Stimulated activated naive B cell treated with anti-CD40 and anti-IgM and Interleukin-4, amounts not matched to agents 10 μg/mL and 1 μg/mL and 100 μg/mL, for 72 hours (primary cell): ENCODE data around the gene SLC6A1.

Source experiments
- ATAC-seq, 2 donors: fragments of 150-1000 bp; cut with Tn5 transposase; replicated peaks; 2 replicates each; pipeline ENCODE4 v1.10.0; 2021; ENCODE audit warnings: moderate library complexity in 1 of 2
- DNase-seq: peaks from one replicate; pipeline ENCODE4 v3.0.0; 2021
- H3K27ac Mint-ChIP-seq: one replicate; pipeline ENCODE4 v1.8.0; 2022; ENCODE audit warnings: mild to moderate bottlenecking, mixed read lengths
- H3K27me3 Mint-ChIP-seq, 2 donors: one replicate each; pipeline ENCODE4 v1.8.0; 2022; ENCODE audit warnings: mixed read lengths in 2 of 2
- H3K36me3 Mint-ChIP-seq, 2 donors: one replicate each; pipeline ENCODE4 v1.8.0; 2022; ENCODE audit warnings: mixed read lengths in 2 of 2, mild to moderate bottlenecking in 1 of 2
- H3K4me1 Mint-ChIP-seq, 2 donors: one replicate each; pipeline ENCODE4 v1.8.0; 2022; ENCODE audit warnings: mixed read lengths in 2 of 2, mild to moderate bottlenecking in 1 of 2
- H3K4me3 Mint-ChIP-seq, 2 donors: one replicate each; pipeline ENCODE4 v1.8.0; 2022; ENCODE audit warnings: mild to moderate bottlenecking in 2 of 2, mixed read lengths in 2 of 2, moderate library complexity in 1 of 2
- H3K9me3 Mint-ChIP-seq, 2 donors: one replicate each; pipeline ENCODE4 v1.8.0; 2022; ENCODE audit warnings: mixed read lengths in 2 of 2, mild to moderate bottlenecking in 1 of 2

SLC6A1 gene

GRCh38 chr3:11009898-11010297 lies 17.4 kb downstream of the SLC6A1 start:
- ATAC-seq (no peak), DNase-seq (no peak)
- H3K27me3 Mint-ChIP-seq = peaks cover 20 to 22% of the 10 kb centered on the region in 2 donors
- no peaks in the 10 kb centered on the region for H3K9me3 Mint-ChIP-seq
- no peak overlapping the region for H3K4me3 Mint-ChIP-seq
- H3K4me1 Mint-ChIP-seq = no peaks in the 10 kb centered on the region
- H3K27ac Mint-ChIP-seq = no peak overlapping the region
- no peaks in the 10 kb centered on the region for H3K36me3 Mint-ChIP-seq

- no peak for ATAC-seq
- Mint-ChIP-seq H3K4me3 (no peak overlapping the region), H3K36me3 (no peaks in the 10 kb centered on the region), H3K4me1 (no peaks in the 10 kb centered on the region), H3K27me3 (peaks cover 19 to 26% of the 10 kb centered on the region in 2 donors), H3K9me3 (no peaks in the 10 kb centered on the region), H3K27ac (no peak overlapping the region)
- no peak for DNase-seq
Observed at GRCh38 chr3:11010426-11011165, 18.0 kb downstream of the SLC6A1 start.

- DNase-seq (no peak), ATAC-seq (no peak)
- H3K27me3 Mint-ChIP-seq = peaks cover 12 to 29% of the 10 kb centered on the region in 2 donors
- H3K9me3 Mint-ChIP-seq = no peaks in the 10 kb centered on the region
- no peaks in the 10 kb centered on the region for H3K4me1 Mint-ChIP-seq
- no peak overlapping the region for H3K27ac Mint-ChIP-seq
- H3K36me3 Mint-ChIP-seq = no peaks in the 10 kb centered on the region
- H3K4me3 Mint-ChIP-seq = no peak overlapping the region
Observed at GRCh38 chr3:11014253-11014652, 21.7 kb downstream of the SLC6A1 start.

- no peak for DNase-seq
- no peak overlapping the region for H3K27ac Mint-ChIP-seq
- H3K9me3 Mint-ChIP-seq = no peaks in the 10 kb centered on the region
- ATAC-seq = no peak
- H3K4me1 Mint-ChIP-seq = no peaks in the 10 kb centered on the region
- no peak overlapping the region for H3K4me3 Mint-ChIP-seq
- no peaks in the 10 kb centered on the region for H3K36me3 Mint-ChIP-seq
- H3K27me3 Mint-ChIP-seq = peaks cover 12 to 29% of the 10 kb centered on the region in 2 donors
Observed at GRCh38 chr3:11014752-11015151, 22.2 kb downstream of the SLC6A1 start.

- Mint-ChIP-seq H3K36me3 (no peaks in the 10 kb centered on the region), H3K4me1 (no peaks in the 10 kb centered on the region), H3K9me3 (no peaks in the 10 kb centered on the region), H3K27me3 (peaks cover 12 to 29% of the 10 kb centered on the region in 2 donors), H3K4me3 (no peak overlapping the region), H3K27ac (no peak overlapping the region)
- DNase-seq (no peak), ATAC-seq (no peak)
Observed at GRCh38 chr3:11015369-11015768, 22.8 kb downstream of the SLC6A1 start.

- ATAC-seq (no peak), DNase-seq (no peak)
- no peaks in the 10 kb centered on the region for H3K36me3 Mint-ChIP-seq
- peaks cover 9 to 21% of the 10 kb centered on the region in 2 donors for H3K27me3 Mint-ChIP-seq
- no peak overlapping the region for H3K27ac Mint-ChIP-seq
- H3K4me3 Mint-ChIP-seq = no peak overlapping the region
- H3K9me3 Mint-ChIP-seq = no peaks in the 10 kb centered on the region
- peaks cover 0 to 2% of the 10 kb centered on the region in 2 donors for H3K4me1 Mint-ChIP-seq
Observed at GRCh38 chr3:11016727-11017126, 24.2 kb downstream of the SLC6A1 start.

GRCh38 chr3:11019116-11019819 lies 26.7 kb downstream of the SLC6A1 start:
- ATAC-seq = no peak
- H3K27ac Mint-ChIP-seq = no peak overlapping the region
- DNase-seq = no peak
- H3K27me3 Mint-ChIP-seq = peaks cover 9 to 12% of the 10 kb centered on the region in 2 donors
- peaks cover 0 to 2% of the 10 kb centered on the region in 2 donors for H3K4me1 Mint-ChIP-seq
- H3K36me3 Mint-ChIP-seq = no peaks in the 10 kb centered on the region
- H3K4me3 Mint-ChIP-seq = no peak overlapping the region
- no peaks in the 10 kb centered on the region for H3K9me3 Mint-ChIP-seq

GRCh38 chr3:11020764-11021163 lies 28.2 kb downstream of the SLC6A1 start:
- H3K4me3 Mint-ChIP-seq = no peak overlapping the region
- H3K9me3 Mint-ChIP-seq = no peaks in the 10 kb centered on the region
- H3K27me3 Mint-ChIP-seq = peaks cover 5 to 15% of the 10 kb centered on the region in 2 donors
- ATAC-seq (no peak), DNase-seq (no peak)
- no peaks in the 10 kb centered on the region for H3K36me3 Mint-ChIP-seq
- no peak overlapping the region for H3K27ac Mint-ChIP-seq
- peaks cover 0 to 2% of the 10 kb centered on the region in 2 donors for H3K4me1 Mint-ChIP-seq

GRCh38 chr3:11021611-11022011 lies 29.1 kb downstream of the SLC6A1 start:
- Mint-ChIP-seq H3K4me1 (peaks cover 0 to 2% of the 10 kb centered on the region in 2 donors), H3K36me3 (no peaks in the 10 kb centered on the region), H3K27me3 (peaks cover 14 to 17% of the 10 kb centered on the region in 2 donors), H3K9me3 (peaks cover 4 to 6% of the 10 kb centered on the region in 2 donors), H3K27ac (no peak overlapping the region), H3K4me3 (no peak overlapping the region)
- ATAC-seq (no peak), DNase-seq (no peak)

- Mint-ChIP-seq H3K27ac (no peak overlapping the region), H3K27me3 (peaks cover 16 to 18% of the 10 kb centered on the region in 2 donors), H3K36me3 (no peaks in the 10 kb centered on the region), H3K4me3 (no peak overlapping the region), H3K9me3 (peaks cover 6 to 9% of the 10 kb centered on the region in 2 donors), H3K4me1 (peaks cover 0 to 2% of the 10 kb centered on the region in 2 donors)
- DNase-seq = no peak
- ATAC-seq = no peak
Observed at GRCh38 chr3:11022115-11022514, 29.6 kb downstream of the SLC6A1 start.

- no peaks in the 10 kb centered on the region for H3K36me3 Mint-ChIP-seq
- DNase-seq (no peak), ATAC-seq (no peak)
- peaks cover 0 to 2% of the 10 kb centered on the region in 2 donors for H3K4me1 Mint-ChIP-seq
- H3K27ac Mint-ChIP-seq = no peak overlapping the region
- peaks cover 8 to 9% of the 10 kb centered on the region in 2 donors for H3K9me3 Mint-ChIP-seq
- peaks cover 22 to 33% of the 10 kb centered on the region in 2 donors for H3K27me3 Mint-ChIP-seq
- no peak overlapping the region for H3K4me3 Mint-ChIP-seq
Observed at GRCh38 chr3:11024181-11024580, 31.6 kb downstream of the SLC6A1 start.

GRCh38 chr3:11029948-11030347 lies 37.4 kb downstream of the SLC6A1 start:
- H3K27ac Mint-ChIP-seq = no peak overlapping the region
- peaks cover 35 to 42% of the 10 kb centered on the region in 2 donors for H3K27me3 Mint-ChIP-seq
- DNase-seq (no peak), ATAC-seq (no peak)
- H3K4me3 Mint-ChIP-seq = no peak overlapping the region
- no peaks in the 10 kb centered on the region for H3K36me3 Mint-ChIP-seq
- H3K4me1 Mint-ChIP-seq = no peaks in the 10 kb centered on the region
- H3K9me3 Mint-ChIP-seq = peaks cover 9 to 13% of the 10 kb centered on the region in 2 donors

- no peaks in the 10 kb centered on the region for H3K4me1 Mint-ChIP-seq
- no peak overlapping the region for H3K27ac Mint-ChIP-seq
- H3K9me3 Mint-ChIP-seq = peaks cover 0 to 6% of the 10 kb centered on the region in 2 donors
- H3K36me3 Mint-ChIP-seq = no peaks in the 10 kb centered on the region
- ATAC-seq (no peak), DNase-seq (no peak)
- peaks cover 40% of the 10 kb centered on the region in 2 donors for H3K27me3 Mint-ChIP-seq
- no peak overlapping the region for H3K4me3 Mint-ChIP-seq
Observed at GRCh38 chr3:11033871-11034270, 41.3 kb downstream of the SLC6A1 start.

- no peaks in the 10 kb centered on the region for H3K36me3 Mint-ChIP-seq
- peaks cover 0 to 6% of the 10 kb centered on the region in 2 donors for H3K9me3 Mint-ChIP-seq
- H3K27me3 Mint-ChIP-seq = peaks cover 37 to 42% of the 10 kb centered on the region in 2 donors
- DNase-seq (no peak), ATAC-seq (no peak)
- no peak overlapping the region for H3K27ac Mint-ChIP-seq
- no peak overlapping the region for H3K4me3 Mint-ChIP-seq
- no peaks in the 10 kb centered on the region for H3K4me1 Mint-ChIP-seq
Observed at GRCh38 chr3:11034309-11034985, 41.9 kb downstream of the SLC6A1 start.
